Neural progenitor cell (in vitro differentiated cells): ENCODE data around the gene RIC1. TPM values are rescaled to one million over a fixed set of nuclear protein-coding genes. Genes with fewer than 3 reads are reported as not detected.
"Not testable (repeated sequence)": the region's sequence is repeated elsewhere in the genome, so short reads cannot be mapped to it uniquely, and the experiment has no call there.

Source experiments
- DNase-seq: peaks from one replicate; pipeline ENCODE4 v3.0.0-alpha.2; 2016; ENCODE audit warnings: low spot score
- H2AFZ ChIP-seq: fragments of 200-600 bp; sonication (generic); replicated peaks from 2 replicates; pipeline ENCODE4 v1.6.1; 2016; ENCODE audit warnings: antibody characterized with exemption
- H3F3A ChIP-seq: fragments of 200-600 bp; sonication (generic); 2 replicates; pipeline ENCODE4 v1.6.1; 2016; ENCODE audit warnings: antibody characterized with exemption, low read depth
- H3K27ac ChIP-seq: fragments of 200-600 bp; sonication (generic); 2 replicates; pipeline ENCODE4 v1.5.1; 2016; ENCODE audit warnings: mild to moderate bottlenecking
- H3K27me3 ChIP-seq: fragments of 200-600 bp; sonication (generic); 2 replicates; pipeline ENCODE4 v1.6.1; 2016; ENCODE audit warnings: mild to moderate bottlenecking, moderate library complexity
- H3K36me3 ChIP-seq: fragments of 200-600 bp; sonication (generic); 2 replicates; pipeline ENCODE4 v1.5.1; 2016
- H3K4me1 ChIP-seq: fragments of 200-600 bp; sonication (generic); 2 replicates; pipeline ENCODE4 v1.6.1; 2016; ENCODE audit warnings: mixed run types
- H3K4me2 ChIP-seq: fragments of 200-600 bp; sonication (generic); 2 replicates; pipeline ENCODE4 v1.6.1; 2016
- H3K4me3 ChIP-seq: fragments of 200-600 bp; sonication (generic); 2 replicates; pipeline ENCODE4 v1.5.1; 2016
- H3K79me2 ChIP-seq: fragments of 200-600 bp; sonication (generic); 2 replicates; pipeline ENCODE4 v1.6.1; 2016; ENCODE audit warnings: low read depth
- H3K9ac ChIP-seq: fragments of 200-600 bp; sonication (generic); 2 replicates; pipeline ENCODE4 v1.6.1; 2016
- H3K9me3 ChIP-seq: fragments of 200-600 bp; sonication (generic); 2 replicates; pipeline ENCODE4 v1.5.1; 2016; ENCODE audit warnings: low read depth
- H4K20me1 ChIP-seq: fragments of 200-600 bp; sonication (generic); 2 replicates; pipeline ENCODE4 v1.6.1; 2016; ENCODE audit warnings: low read depth
- H3K27ac Mint-ChIP-seq: 3 replicates; pipeline ENCODE4 v1.8.0; 2021; ENCODE audit warnings: mixed read lengths
- H3K27me3 Mint-ChIP-seq: 2 replicates; pipeline ENCODE4 v1.8.0; 2022; ENCODE audit warnings: low read depth, mild to moderate bottlenecking, inconsistent platforms, moderate library complexity, mixed read lengths; ENCODE audit not compliant: insufficient read depth
- H3K36me3 Mint-ChIP-seq: 3 replicates; pipeline ENCODE4 v1.8.0; 2021; ENCODE audit warnings: mixed read lengths
- H3K4me1 Mint-ChIP-seq: 3 replicates; pipeline ENCODE4 v1.8.0; 2021; ENCODE audit warnings: mixed read lengths
- H3K4me3 Mint-ChIP-seq: 3 replicates; pipeline ENCODE4 v1.8.0; 2021; ENCODE audit warnings: mild to moderate bottlenecking, moderate library complexity, mixed read lengths
- H3K9me3 Mint-ChIP-seq: 3 replicates; pipeline ENCODE4 v1.8.0; 2020; ENCODE audit warnings: mixed read lengths
- EZH2 ChIP-seq: fragments of 200-600 bp; sonication (generic); IDR thresholded peaks from 2 replicates; pipeline ENCODE4 v1.6.1; 2017; ENCODE audit warnings: antibody characterized with exemption, mild to moderate bottlenecking, moderate library complexity
- EZH2phosphoT487 ChIP-seq: fragments of 200-600 bp; sonication (generic); IDR thresholded peaks from 2 replicates; pipeline ENCODE4 v1.6.1; 2017; ENCODE audit warnings: antibody characterized with exemption
- total RNA-seq: library from RNA; depleted of rRNA; stranded (reverse); fragments of >200 nt; gene quantifications from 2 replicates; pipeline ENCODE4 v1.2.3, GENCODE V29; 2015; ENCODE audit warnings: low replicate concordance
- TF ChIP-seq, protein P1 (sequence below): fragments of 200-600 bp; sonication (generic); IDR thresholded peaks from 2 replicates; pipeline ENCODE4 v1.5.1; 2017; ENCODE audit warnings: antibody characterized with exemption, mild to moderate bottlenecking

RIC1 gene
- total RNA-seq, 1 donor from 2014 or later, result 31.9 TPM

GRCh38 chr9:5767968-5768932 lies 139.3 kb downstream of the RIC1 start:
- Mint-ChIP-seq H3K4me1 (no peaks in the 10 kb centered on the region), H3K27me3 (no peaks in the 10 kb centered on the region), H3K9me3 (no peaks in the 10 kb centered on the region), H3K4me3 (no peak overlapping the region), H3K27ac (no peak overlapping the region), H3K36me3 (peaks cover 39% of the 10 kb centered on the region)
- no peaks in the 10 kb centered on the region for H3K79me2 ChIP-seq
- H4K20me1 ChIP-seq, result no peaks in the 10 kb centered on the region
- no peaks in the 10 kb centered on the region for H3K4me1 ChIP-seq
- no peak for TF ChIP-seq EZH2phosphoT487
- no peak for TF ChIP-seq EZH2
- TF ChIP-seq, protein P1, sequence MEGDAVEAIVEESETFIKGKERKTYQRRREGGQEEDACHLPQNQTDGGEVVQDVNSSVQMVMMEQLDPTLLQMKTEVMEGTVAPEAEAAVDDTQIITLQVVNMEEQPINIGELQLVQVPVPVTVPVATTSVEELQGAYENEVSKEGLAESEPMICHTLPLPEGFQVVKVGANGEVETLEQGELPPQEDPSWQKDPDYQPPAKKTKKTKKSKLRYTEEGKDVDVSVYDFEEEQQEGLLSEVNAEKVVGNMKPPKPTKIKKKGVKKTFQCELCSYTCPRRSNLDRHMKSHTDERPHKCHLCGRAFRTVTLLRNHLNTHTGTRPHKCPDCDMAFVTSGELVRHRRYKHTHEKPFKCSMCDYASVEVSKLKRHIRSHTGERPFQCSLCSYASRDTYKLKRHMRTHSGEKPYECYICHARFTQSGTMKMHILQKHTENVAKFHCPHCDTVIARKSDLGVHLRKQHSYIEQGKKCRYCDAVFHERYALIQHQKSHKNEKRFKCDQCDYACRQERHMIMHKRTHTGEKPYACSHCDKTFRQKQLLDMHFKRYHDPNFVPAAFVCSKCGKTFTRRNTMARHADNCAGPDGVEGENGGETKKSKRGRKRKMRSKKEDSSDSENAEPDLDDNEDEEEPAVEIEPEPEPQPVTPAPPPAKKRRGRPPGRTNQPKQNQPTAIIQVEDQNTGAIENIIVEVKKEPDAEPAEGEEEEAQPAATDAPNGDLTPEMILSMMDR, result no peak
- no peak overlapping the region for H2AFZ ChIP-seq
- H3K4me2 ChIP-seq, result no peak overlapping the region
- H3K27ac ChIP-seq, result no peak overlapping the region
- no peak for DNase-seq
- no peak overlapping the region for H3K9ac ChIP-seq
- H3K4me3 ChIP-seq, result no peak overlapping the region
- no peaks in the 10 kb centered on the region for H3K27me3 ChIP-seq
- peaks cover 6% of the 10 kb centered on the region for H3K36me3 ChIP-seq
- no peaks in the 10 kb centered on the region for H3F3A ChIP-seq
- no peaks in the 10 kb centered on the region for H3K9me3 ChIP-seq

- no peaks in the 10 kb centered on the region for H3K4me1 ChIP-seq
- peaks cover 5% of the 10 kb centered on the region for H3K9me3 Mint-ChIP-seq
These were observed 144.6 kb downstream of the RIC1 start for GRCh38 chr9:5773324-5773999.

GRCh38 chr9:5778805-5779204 lies 149.9 kb downstream of the RIC1 start:
- peaks cover 21% of the 10 kb centered on the region for H3K9me3 ChIP-seq
- H3K4me1 ChIP-seq, result no peaks in the 10 kb centered on the region
- TF ChIP-seq, protein P1, result no peak
- TF ChIP-seq EZH2 (no peak), EZH2phosphoT487 (no peak)
- Mint-ChIP-seq H3K9me3 (peaks cover 45% of the 10 kb centered on the region), H3K27ac (no peak overlapping the region), H3K36me3 (peaks cover 60% of the 10 kb centered on the region), H3K27me3 (no peaks in the 10 kb centered on the region), H3K4me3 (no peak overlapping the region), H3K4me1 (no peaks in the 10 kb centered on the region)
- no peak overlapping the region for H2AFZ ChIP-seq
- H3K27me3 ChIP-seq, result no peaks in the 10 kb centered on the region
- peaks cover 25% of the 10 kb centered on the region for H3K36me3 ChIP-seq
- H4K20me1 ChIP-seq, result no peaks in the 10 kb centered on the region
- H3K79me2 ChIP-seq, result no peaks in the 10 kb centered on the region
- no peaks in the 10 kb centered on the region for H3F3A ChIP-seq
- H3K9ac ChIP-seq, result no peak overlapping the region
- no peak overlapping the region for H3K4me3 ChIP-seq
- DNase-seq, result no peak
- H3K4me2 ChIP-seq, result no peak overlapping the region
- no peak overlapping the region for H3K27ac ChIP-seq

More at GRCh38 chr9:5773324-5773999, 144.6 kb downstream of the RIC1 start:
- Histone ChIP-seq H3K36me3 (peaks cover 17% of the 10 kb centered on the region), H3K9ac (no peak overlapping the region), H3K4me2 (no peak overlapping the region), H3K27ac (no peak overlapping the region), H3K79me2 (no peaks in the 10 kb centered on the region), H3F3A (no peaks in the 10 kb centered on the region), H2AFZ (no peak overlapping the region), H3K27me3 (no peaks in the 10 kb centered on the region), H3K4me3 (no peak overlapping the region), H3K9me3 (peaks cover 4% of the 10 kb centered on the region), H4K20me1 (no peaks in the 10 kb centered on the region)
- Mint-ChIP-seq H3K4me3 (no peak overlapping the region), H3K27ac (no peak overlapping the region), H3K4me1 (no peaks in the 10 kb centered on the region), H3K27me3 (no peaks in the 10 kb centered on the region), H3K36me3 (peaks cover 38% of the 10 kb centered on the region)
- peak; percentile 19 for DNase-seq
- TF ChIP-seq, protein P1, result peak; percentile 34
- no peak for TF ChIP-seq EZH2

DNA sequence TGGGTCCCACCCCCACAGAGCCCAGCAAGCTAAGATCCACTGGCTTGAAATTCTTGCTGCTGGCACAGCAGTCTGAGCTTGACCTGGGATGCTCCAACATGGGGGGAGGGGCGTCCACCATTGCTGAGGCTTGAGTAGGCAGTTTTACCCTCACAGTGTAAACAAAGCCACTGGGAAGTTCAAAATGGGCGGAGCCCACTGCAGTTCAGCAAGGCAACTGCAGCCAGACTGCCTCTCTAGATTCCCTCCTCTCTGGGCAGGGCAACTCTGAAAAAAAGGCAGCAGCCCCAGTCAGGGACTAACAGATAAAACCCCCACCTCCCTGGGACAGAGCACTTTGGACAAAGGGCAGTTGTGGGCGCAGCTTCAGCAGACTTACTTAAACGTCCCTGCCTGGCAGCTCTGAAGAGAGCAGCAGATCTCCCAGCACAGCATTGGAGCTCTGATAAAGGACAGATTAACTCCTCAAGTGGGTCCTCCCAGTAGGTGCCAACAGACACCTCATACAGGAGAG lies 150.9 kb downstream of the RIC1 start:
- peaks cover 25% of the 10 kb centered on the region for H3K36me3 ChIP-seq
- H3K27me3 ChIP-seq, H3K4me1 Mint-ChIP-seq, H4K20me1 ChIP-seq, H2AFZ ChIP-seq, H3K4me1 ChIP-seq, H3K4me3 Mint-ChIP-seq, H3K27ac Mint-ChIP-seq, H3K27me3 Mint-ChIP-seq, H3K79me2 ChIP-seq, H3K27ac ChIP-seq, H3K9ac ChIP-seq, H3K4me3 ChIP-seq, DNase-seq, H3K4me2 ChIP-seq, H3F3A ChIP-seq: not testable (repeated sequence)
- peaks cover 21% of the 10 kb centered on the region for H3K9me3 ChIP-seq
- peaks cover 54% of the 10 kb centered on the region for H3K36me3 Mint-ChIP-seq
- H3K9me3 Mint-ChIP-seq, result peaks cover 45% of the 10 kb centered on the region

DNA sequence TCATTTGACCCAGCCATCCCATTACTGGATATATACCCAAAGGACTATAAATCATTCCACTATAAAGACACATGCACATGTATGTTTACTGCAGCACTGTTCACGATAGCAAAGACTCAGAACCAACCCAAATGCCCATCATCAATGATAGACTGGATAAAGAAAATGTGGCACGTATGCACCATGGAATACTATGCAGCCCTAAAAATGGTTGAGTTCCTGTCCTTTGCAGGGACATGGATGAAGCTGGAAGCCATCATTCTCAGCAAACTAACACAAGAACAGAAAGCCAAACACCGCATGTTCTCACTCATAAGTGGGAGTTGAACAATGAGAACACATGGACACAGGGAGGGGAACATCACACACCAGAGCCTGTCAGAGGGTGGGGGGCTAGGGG lies 154.5 kb downstream of the RIC1 start:
- not testable (repeated sequence) for H3K27me3 ChIP-seq, H3K4me1 Mint-ChIP-seq, H3K27ac Mint-ChIP-seq, H3K4me1 ChIP-seq, H4K20me1 ChIP-seq, H3K4me3 ChIP-seq, H3K36me3 ChIP-seq, H3K27me3 Mint-ChIP-seq, H3K4me2 ChIP-seq, DNase-seq, H2AFZ ChIP-seq, H3K9ac ChIP-seq, H3F3A ChIP-seq, H3K27ac ChIP-seq, H3K79me2 ChIP-seq, H3K4me3 Mint-ChIP-seq
- H3K9me3 ChIP-seq, result peaks cover 17% of the 10 kb centered on the region
- Mint-ChIP-seq H3K9me3 (peaks cover 41% of the 10 kb centered on the region), H3K36me3 (peaks cover 39% of the 10 kb centered on the region)
